Activated T-cell treated with anti-CD3 and anti-CD28 coated beads, Interleukin-2, amount 50 U/mL, for 4 hours (primary cell): Measurements from ENCODE around the gene PTPDC1. TPM values are rescaled to one million over a fixed set of nuclear protein-coding genes. Genes with fewer than 3 reads are reported as not detected.

Experiments used
- ATAC-seq, 2 donors: fragments of 200-7000 bp; cut with Tn5 transposase; one replicate each; pipeline ENCODE4 v1.10.0; 2021
- DNase-seq: peaks from one replicate; pipeline ENCODE4 v3.0.0-alpha.2; 2020
- H3K27me3 Mint-ChIP-seq: one replicate; pipeline ENCODE4 v1.8.0; 2021; ENCODE audit warnings: low read depth, mixed read lengths
- H3K36me3 Mint-ChIP-seq: one replicate; pipeline ENCODE4 v1.8.0; 2022; ENCODE audit warnings: mixed read lengths; ENCODE audit not compliant: insufficient read depth
- H3K4me1 Mint-ChIP-seq: one replicate; pipeline ENCODE4 v1.8.0; 2021; ENCODE audit warnings: low read depth, mixed read lengths
- H3K4me3 Mint-ChIP-seq: one replicate; pipeline ENCODE4 v1.8.0; 2021; ENCODE audit warnings: mild to moderate bottlenecking, moderate library complexity, mixed read lengths
- H3K9me3 Mint-ChIP-seq: one replicate; pipeline ENCODE4 v1.8.0; 2021; ENCODE audit warnings: mixed read lengths
- total RNA-seq, 3 donors: library from RNA; stranded (reverse); gene quantifications; one replicate each; pipeline ENCODE4 v1.2.1, GENCODE V29; 2021

PTPDC1 gene
- total RNA-seq, 3 donors from 2014 or later = 4.5 to 5.9 (median 4.5) TPM

GRCh38 chr9:94142353-94142752, 58.1 kb downstream of the PTPDC1 start:
- no peak overlapping the region for H3K4me3 Mint-ChIP-seq
- H3K36me3 Mint-ChIP-seq = no peaks in the 10 kb centered on the region
- ATAC-seq (no peak), DNase-seq (no peak)
- H3K9me3 Mint-ChIP-seq = no peaks in the 10 kb centered on the region
- H3K27me3 Mint-ChIP-seq = no peaks in the 10 kb centered on the region
- H3K4me1 Mint-ChIP-seq = no peaks in the 10 kb centered on the region

DNA sequence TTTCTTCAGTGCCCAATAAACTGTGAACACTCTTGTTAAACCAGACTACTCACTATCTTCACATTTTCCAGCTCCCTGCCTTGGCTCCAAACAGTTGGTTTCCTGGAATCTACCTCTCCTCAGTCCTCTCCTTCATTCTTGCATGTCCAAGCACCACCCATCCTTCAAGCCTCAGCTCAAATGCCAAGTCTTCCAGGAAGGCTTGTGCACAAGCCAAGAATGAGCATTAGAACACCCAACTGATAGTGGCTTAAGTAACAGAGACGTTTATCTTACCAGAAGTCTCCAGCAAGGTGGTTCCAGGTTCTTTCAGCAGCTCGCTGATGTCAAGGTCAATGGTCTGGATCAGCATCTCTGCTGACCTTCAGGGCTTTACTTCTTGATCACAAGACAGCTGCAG, 60.1 kb downstream of the PTPDC1 start:
- Mint-ChIP-seq H3K4me1 (no peaks in the 10 kb centered on the region), H3K9me3 (no peaks in the 10 kb centered on the region), H3K27me3 (no peaks in the 10 kb centered on the region), H3K36me3 (no peaks in the 10 kb centered on the region), H3K4me3 (no peak overlapping the region)
- DNase-seq = no peak
- ATAC-seq = no peak

GRCh38 chr9:94145640-94146039, 61.4 kb downstream of the PTPDC1 start:
- DNase-seq (no peak), ATAC-seq (no peak)
- Mint-ChIP-seq H3K27me3 (no peaks in the 10 kb centered on the region), H3K4me3 (no peak overlapping the region), H3K36me3 (no peaks in the 10 kb centered on the region), H3K4me1 (no peaks in the 10 kb centered on the region), H3K9me3 (no peaks in the 10 kb centered on the region)

DNA sequence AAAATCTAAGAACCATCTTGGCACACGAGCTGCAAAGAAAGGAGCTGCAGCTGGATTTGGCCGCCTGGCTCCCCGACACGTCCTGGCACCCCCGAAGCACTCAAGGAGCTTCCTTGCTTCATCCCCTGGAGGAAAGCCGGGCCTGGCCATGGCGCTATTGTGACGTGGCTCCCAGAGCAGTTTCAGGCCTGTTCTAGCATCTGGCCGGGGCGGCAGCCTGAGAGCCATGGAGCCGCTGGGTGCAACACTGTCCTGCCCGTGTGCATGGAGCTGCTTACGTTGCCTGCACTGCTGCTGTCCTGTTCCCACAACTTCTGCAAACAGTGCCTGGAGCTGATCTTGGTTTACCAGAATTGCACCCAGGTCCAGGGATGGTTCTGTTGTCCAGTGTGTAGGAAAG, 63.5 kb downstream of the PTPDC1 start:
- DNase-seq (no peak), ATAC-seq (no peak)
- no peaks in the 10 kb centered on the region for H3K9me3 Mint-ChIP-seq
- H3K36me3 Mint-ChIP-seq = no peaks in the 10 kb centered on the region
- no peaks in the 10 kb centered on the region for H3K4me1 Mint-ChIP-seq
- no peak overlapping the region for H3K4me3 Mint-ChIP-seq
- H3K27me3 Mint-ChIP-seq = no peaks in the 10 kb centered on the region

DNA sequence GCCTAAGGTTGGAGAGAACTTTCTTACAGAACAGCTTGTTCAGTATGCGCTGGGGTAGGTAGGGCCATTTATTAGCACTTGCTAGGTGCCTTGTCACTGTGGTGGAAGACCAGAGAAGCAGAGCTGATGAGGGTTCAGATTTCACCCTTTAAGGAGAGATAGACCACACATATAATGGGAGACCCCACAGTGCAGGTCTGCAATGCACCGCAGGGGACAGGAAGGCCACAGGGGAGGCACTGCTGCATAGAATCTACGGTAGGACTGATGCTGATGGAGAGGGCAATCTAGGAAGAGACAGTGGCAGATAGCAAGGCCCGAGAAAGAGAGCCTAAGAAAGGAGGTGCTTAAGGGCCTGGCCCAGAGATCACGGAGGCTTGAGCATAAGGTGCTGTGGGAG, 64.2 kb downstream of the PTPDC1 start:
- no peak for ATAC-seq
- Mint-ChIP-seq H3K4me1 (peaks cover under 1% of the 10 kb centered on the region), H3K9me3 (no peaks in the 10 kb centered on the region), H3K4me3 (no peak overlapping the region), H3K27me3 (no peaks in the 10 kb centered on the region), H3K36me3 (no peaks in the 10 kb centered on the region)
- no peak for DNase-seq

GRCh38 chr9:94149696-94150095, 65.4 kb downstream of the PTPDC1 start:
- no peaks in the 10 kb centered on the region for H3K27me3 Mint-ChIP-seq
- DNase-seq (no peak), ATAC-seq (no peak)
- H3K4me1 Mint-ChIP-seq = peaks cover 11% of the 10 kb centered on the region
- H3K36me3 Mint-ChIP-seq = peaks cover 1% of the 10 kb centered on the region
- peaks cover 4% of the 10 kb centered on the region for H3K9me3 Mint-ChIP-seq
- no peak overlapping the region for H3K4me3 Mint-ChIP-seq

DNA sequence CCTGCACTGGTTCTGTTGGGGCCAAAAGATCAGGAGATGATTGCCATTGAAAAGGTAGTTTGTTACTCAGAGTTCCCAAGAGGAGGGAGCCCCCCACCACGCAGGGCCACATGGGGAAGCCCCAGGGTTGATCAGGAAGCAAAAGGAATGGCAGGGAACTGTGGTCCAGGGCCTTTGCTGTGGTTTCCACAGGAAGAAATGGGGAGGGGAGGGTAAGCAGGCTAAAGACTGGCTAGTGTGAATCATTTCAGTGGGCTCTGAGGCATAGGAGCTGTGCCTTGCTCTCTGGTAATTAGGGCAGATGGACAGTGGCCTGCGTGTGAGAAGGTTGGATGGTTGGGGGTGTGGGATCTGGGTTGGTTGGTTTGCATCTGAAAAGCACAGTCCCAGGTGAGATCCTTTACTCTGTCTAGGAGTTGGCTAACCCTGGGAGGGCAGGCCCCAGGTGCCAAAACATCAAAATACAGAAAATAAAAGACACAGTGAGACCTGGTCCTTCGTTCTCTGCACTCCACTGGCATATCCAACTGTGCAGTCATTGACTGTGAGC, 66.1 kb downstream of the PTPDC1 start:
- Mint-ChIP-seq H3K4me1 (peaks cover 11% of the 10 kb centered on the region), H3K9me3 (peaks cover 5% of the 10 kb centered on the region), H3K4me3 (no peak overlapping the region), H3K27me3 (no peaks in the 10 kb centered on the region), H3K36me3 (peaks cover 2% of the 10 kb centered on the region)
- DNase-seq (no peak), ATAC-seq (no peak)

DNA sequence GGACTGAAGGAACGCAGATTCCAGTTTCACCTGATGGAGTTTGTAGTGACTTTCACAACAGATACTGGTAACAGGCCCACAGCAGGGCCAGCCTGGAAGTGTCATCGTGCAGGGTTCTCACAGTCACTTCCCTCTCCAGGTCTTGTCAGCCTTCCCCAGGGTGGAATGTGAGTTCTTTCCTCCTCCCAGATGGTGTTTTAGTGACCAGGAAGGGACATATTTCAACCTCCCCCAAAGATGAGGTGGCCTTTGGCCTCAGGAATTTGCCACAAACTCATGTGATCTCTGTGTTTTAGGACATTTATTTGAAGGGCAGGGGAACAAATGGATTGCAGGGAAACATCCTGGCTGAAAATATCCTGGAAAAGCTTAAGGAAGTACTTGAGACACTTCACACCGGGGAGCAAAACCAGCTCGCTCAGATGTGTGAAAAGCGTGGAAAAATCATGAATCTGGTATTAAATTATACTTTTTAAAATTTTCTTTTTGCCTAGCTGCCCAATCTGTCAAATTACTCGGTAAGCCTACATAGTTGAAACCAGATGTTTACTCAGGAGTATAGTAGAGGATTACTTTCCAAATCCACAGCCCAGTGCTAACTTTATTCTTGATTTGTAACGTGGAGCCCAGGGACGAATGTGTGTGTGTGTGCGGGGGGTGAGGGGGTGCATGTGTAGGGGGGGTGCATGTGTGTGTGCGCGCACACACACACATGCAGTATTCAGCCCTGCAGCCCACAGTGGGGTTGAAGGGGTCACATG, 66.8 kb downstream of the PTPDC1 start:
- DNase-seq = no peak
- Mint-ChIP-seq H3K36me3 (peaks cover 2% of the 10 kb centered on the region), H3K4me3 (no peak overlapping the region), H3K4me1 (peaks cover 11% of the 10 kb centered on the region), H3K27me3 (no peaks in the 10 kb centered on the region), H3K9me3 (peaks cover 5% of the 10 kb centered on the region)
- no peak for ATAC-seq

- Mint-ChIP-seq H3K4me1 (peaks cover 12% of the 10 kb centered on the region), H3K36me3 (peaks cover 2% of the 10 kb centered on the region), H3K27me3 (no peaks in the 10 kb centered on the region), H3K4me3 (no peak overlapping the region), H3K9me3 (peaks cover 5% of the 10 kb centered on the region)
- ATAC-seq (peak in 1 of 2 donors; percentile 32), DNase-seq (no peak)
Measured at GRCh38 chr9:94153905-94154304, 69.6 kb downstream of the PTPDC1 start.

- no peak for ATAC-seq
- peaks cover 2% of the 10 kb centered on the region for H3K36me3 Mint-ChIP-seq
- H3K27me3 Mint-ChIP-seq = no peaks in the 10 kb centered on the region
- no peak for DNase-seq
- H3K4me3 Mint-ChIP-seq = no peak overlapping the region
- peaks cover 12% of the 10 kb centered on the region for H3K4me1 Mint-ChIP-seq
- peaks cover 5% of the 10 kb centered on the region for H3K9me3 Mint-ChIP-seq
Measured at GRCh38 chr9:94156348-94157049, 72.2 kb downstream of the PTPDC1 start.

DNA sequence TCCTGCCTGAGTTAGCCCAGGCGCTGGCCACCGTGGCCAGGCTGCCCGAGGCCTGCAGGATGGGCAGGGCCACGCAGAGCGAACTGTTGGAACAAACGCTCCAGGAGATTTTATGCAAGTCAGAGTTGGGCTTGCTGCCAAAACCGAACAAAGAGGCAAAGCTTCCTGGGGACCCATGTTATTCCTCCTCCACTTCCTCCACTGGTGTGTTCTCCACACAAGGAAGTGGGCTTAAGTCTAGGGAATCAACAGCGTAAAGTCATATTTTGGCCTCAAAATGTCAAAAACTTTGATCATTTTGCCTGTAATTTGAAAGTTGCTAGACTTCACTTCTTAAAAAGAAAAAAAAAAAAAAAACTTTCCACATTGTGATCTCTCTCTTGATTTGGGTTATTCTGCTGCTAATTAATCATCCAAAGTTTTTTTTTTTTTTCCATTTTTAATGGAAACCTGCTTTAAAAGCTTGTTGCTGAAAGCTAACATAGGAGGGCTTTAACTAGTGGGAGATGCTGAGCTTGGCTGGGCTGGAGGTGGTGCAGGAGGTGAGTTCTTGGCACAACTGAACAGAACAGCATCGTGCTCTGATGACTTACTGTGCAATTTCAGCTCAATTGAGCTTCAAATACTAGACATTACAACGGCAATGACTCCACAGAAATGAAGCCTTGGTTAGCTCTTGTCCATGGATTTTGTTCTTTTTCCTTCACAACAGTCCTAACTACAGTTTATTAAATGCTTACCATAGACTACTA, 73.0 kb downstream of the PTPDC1 start:
- ATAC-seq (no peak), DNase-seq (no peak)
- peaks cover 2% of the 10 kb centered on the region for H3K36me3 Mint-ChIP-seq

More for the DNA sequence above, 73.0 kb downstream of the PTPDC1 start:
- Mint-ChIP-seq H3K27me3 (no peaks in the 10 kb centered on the region), H3K9me3 (peaks cover 5% of the 10 kb centered on the region), H3K4me3 (no peak overlapping the region), H3K4me1 (peaks cover 12% of the 10 kb centered on the region)

Other genes starting within 250 kb of the PTPDC1 start
- gene BARX1, start 129.1 kb upstream of the PTPDC1 start, total RNA-seq = not detected
- gene ZNF169, start 174.8 kb downstream of the PTPDC1 start, total RNA-seq = 1 to 10 TPM; 3.6 to 4.7 (median 3.7) TPM
- not detected for gene NUTM2F, start 244.2 kb downstream of the PTPDC1 start, total RNA-seq